ELR (cell line): ENCODE results near the gene PTPMT1.
"Not testable (repeated sequence)": the region's sequence is repeated elsewhere in the genome, so short reads cannot be mapped to it uniquely, and the experiment has no call there.

Experiments
- DNase-seq: peaks from one replicate; pipeline ENCODE4 v3.0.0-alpha.2; 2015; ENCODE audit warnings: low read depth

PTPMT1 gene

DNA sequence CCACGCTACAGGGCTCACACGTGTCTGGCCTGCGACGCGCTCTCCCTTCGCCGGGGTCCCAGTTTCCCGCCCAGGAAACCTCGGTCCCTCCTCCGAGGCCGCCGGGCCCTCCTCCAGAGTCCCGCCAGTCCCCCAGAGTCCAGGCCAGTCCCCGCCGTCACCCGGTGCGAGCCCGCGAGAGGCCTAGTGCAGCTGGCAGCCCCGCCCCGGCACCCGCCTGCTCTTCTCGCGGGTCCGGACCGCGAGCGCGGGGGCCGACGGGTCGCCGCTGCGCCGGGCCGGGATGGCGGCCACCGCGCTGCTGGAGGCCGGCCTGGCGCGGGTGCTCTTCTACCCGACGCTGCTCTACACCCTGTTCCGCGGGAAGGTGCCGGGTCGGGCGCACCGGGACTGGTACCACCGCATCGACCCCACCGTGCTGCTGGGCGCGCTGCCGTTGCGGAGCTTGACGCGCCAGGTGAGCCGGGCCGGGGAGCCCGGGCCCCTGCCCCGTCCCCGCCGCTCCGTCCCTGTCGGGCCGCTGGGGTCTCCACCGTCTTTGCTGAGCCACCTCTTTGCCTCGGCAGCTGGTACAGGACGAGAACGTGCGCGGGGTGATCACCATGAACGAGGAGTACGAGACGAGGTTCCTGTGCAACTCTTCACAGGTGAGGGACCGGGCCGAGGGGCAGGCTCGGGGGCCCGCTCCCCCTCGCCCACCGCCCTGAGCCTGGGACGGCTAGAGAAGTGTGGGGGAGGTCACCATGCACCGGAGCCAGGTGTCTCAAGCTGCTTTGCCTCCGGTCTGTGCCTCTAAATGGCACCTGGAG is at the start of gene PTPMT1:
Gene PTPMT1, plus strand, starts transcription at position 260 of the 809 bp plus-strand sequence. Its CDS starts 24 bp downstream, at position 284.
- peak; percentile 82 for DNase-seq

GRCh38 chr11:47516155-47516554 is 49.2 kb upstream of the PTPMT1 start:
- DNase-seq, result no peak

DNA sequence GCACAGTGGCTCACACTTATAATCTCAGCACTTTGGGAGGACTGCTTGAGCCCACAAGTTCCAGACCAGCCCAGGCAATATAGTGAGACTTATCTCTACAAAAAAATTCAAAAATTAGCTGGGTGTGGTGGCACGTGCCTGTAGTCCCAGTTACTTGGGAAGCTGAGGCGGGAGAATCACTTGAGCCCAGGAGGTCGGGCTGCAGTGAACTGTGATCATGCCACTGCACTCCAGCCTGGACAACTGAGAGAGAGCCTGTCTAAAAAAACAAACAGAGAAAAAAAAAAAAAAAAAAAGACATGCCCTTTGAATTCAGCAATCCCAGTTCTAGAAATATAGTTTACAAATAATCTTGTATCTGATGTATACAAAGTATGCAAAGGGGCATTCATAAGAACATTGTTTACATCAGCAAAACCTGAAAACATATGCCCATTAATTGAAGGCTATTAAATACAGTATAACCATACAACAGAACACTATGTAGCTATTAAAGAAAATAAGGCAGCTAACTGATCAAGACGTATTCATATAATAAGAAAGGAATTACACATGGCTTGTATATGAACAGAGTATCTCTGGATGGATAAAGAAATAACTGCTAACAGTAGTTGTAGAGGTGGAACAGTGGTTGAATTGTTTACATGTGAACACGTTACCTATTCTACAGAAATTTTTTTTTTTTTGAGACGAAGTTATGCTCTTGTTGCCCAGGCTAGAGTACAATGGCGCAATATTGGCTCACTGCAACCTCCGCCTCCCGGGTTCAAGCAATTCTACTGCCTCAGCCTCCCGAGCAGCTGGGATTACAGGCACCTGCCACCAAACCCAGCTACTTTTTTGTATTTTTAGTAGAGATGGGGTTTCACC is 48.2 kb upstream of the PTPMT1 start:
- DNase-seq, result no peak

GRCh38 chr11:47518212-47518964 is 47.0 kb upstream of the PTPMT1 start:
- DNase-seq, result no peak

DNA sequence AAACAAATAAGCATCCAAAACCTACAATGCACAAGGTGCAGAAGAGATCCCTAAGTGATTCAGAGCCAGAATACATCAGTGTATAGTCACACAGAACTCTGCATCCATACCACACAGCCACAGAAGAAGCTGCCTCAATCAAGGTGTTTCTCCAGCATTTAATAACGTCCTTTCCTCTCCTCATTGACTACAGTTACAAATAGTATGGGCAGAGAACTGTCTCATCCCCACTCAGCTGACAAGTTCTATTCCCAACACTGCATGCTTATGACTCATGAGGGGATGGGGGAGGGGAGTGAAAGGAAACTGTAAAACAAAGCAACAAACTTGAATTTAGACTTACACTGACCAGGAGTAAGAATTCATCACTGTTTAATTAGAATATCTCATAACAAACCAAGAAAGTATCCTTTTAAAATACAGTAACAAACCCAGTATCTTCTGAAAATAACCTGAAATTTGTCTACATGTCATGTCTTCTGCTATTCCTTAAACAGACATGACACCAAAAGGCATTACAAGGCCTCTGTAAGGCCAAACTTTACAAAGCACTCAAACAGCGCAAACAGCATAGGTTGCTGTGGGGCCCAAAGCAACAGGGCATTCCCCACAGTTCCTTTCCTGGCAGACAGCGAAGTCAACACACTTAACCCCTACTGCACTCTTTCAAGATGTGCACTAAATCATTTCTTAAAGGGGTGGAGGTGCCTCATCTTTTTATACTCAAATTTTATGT is 41.7 kb upstream of the PTPMT1 start:
- DNase-seq, result peak; percentile 85

GRCh38 chr11:47524291-47524874 is 41.0 kb upstream of the PTPMT1 start:
- peak; percentile 34 for DNase-seq

- DNase-seq, result not testable (repeated sequence)
Observed at GRCh38 chr11:47526032-47526431, 39.4 kb upstream of the PTPMT1 start.

- DNase-seq, result no peak
Observed at GRCh38 chr11:47527186-47527585, 38.2 kb upstream of the PTPMT1 start.

DNA sequence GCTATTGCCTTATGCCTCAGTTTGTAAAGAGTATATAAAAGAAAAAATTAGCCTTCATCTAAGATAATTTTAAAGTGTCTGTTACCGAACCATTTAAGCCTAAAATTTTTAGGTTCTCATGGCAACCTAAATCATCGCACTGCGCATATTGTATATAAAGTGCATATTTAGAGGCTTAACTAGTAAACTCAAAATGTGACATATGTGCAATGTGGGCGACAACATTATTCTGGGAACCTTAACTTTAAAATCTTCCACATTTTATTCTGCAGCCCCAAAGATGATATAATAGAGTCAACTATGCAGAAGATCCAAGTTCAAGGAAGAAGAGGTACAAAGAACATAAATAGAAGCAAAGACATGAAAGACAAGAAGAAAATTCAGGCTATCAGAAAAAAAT is 35.4 kb upstream of the PTPMT1 start:
- DNase-seq, result no peak

DNA sequence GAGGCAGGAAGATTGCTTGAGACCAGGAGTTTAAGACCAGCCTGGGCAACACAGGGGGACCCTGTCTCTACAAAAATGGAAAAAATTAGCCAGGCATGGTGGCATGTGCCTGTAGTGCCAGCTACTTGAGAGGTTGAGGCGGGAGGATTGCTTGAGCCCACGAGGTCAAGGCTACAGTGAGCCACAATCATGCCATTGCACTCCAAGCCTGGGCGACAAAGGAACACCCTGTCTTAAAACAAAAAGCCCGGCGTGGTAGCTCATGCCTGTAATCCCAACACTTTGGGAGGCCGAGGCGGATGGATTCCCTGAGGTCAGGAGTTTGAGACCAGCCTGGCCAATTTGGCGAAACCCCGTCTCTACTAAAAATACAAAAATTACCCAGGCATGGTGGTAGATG is 34.7 kb upstream of the PTPMT1 start:
- DNase-seq, result not testable (repeated sequence)

DNA sequence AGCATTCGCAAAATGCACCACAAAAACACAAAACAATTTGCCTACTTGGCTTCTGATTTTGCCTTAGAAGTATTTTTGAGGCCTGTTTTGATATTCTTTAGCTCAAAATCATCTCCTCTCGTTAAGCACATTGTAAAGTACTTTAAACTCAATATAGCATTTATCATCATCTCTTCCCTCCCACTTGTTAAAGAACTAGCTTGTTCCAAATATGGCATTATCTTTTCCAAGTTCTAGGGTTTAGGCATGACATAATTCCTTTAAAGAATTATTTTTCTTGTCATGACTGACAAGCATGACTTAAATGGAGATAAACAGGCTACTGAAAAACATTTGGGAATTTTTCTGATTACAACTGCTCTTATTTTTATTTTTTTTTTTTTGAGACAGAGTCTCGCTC is 33.7 kb upstream of the PTPMT1 start:
- DNase-seq, result no peak

- no peak for DNase-seq
Observed at GRCh38 chr11:47532597-47533213, 32.7 kb upstream of the PTPMT1 start.

DNA sequence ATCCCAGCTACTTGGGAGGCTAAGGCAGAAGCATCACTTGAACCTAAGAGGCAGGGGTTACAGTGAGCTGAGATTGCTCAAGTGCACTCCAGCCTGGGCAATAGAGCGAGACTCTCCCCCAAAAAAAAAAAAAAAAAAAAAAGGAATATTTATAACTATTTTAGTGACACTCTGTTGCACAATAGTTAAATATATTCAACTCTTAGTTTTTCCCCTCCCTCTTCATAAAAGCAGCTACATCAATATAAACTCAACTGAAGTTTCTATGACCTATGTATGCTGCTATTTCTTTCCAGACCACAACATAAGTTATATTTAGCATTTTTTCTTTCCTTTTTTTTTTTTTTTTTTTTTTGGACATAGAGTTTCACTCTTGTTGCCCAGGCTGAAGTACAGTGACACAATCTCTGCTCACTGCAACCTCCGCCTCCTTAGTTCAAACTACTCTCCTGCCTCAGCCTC is 31.7 kb upstream of the PTPMT1 start:
- peak; percentile 46 for DNase-seq

GRCh38 chr11:47534704-47535251 is 30.6 kb upstream of the PTPMT1 start:
- DNase-seq, result no peak

- no peak for DNase-seq
Observed at GRCh38 chr11:47536915-47537314, 28.5 kb upstream of the PTPMT1 start.

DNA sequence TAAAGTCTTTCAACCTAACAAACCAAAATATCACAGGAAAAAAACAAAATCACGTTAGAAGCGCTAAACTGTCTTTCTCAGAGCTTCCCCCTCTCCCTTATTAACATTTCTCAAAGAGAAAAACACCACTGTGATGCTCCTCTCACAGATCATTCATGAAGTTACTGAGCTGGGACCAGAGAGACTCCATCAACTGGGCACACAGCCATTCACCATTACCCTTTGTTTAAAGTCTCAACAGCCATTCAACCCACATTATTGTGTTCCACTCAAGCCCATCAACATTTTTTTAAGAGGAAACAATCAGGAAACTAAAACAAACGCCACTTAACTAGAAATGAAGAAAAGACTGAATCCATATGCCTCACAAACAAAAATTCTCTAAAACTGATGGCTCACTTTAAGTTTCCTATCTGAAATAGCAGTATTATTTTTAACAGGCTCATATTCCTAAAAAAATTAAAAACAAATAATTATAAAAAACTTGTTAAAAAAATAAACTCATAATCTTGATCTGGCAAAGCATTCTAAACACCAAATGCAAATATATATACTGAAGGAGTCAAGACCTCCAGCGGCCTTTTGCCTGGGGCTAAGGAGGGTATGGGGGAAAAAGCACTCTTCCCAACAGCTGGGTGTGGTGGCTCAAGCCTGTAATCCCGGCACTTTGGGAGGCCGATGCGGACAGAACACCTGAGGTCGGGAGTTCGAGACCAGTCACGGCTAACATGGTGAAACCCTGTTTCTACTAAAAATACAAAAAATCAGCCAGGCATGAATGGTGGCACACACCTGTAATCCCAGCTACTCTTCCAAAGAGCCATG is 26.4 kb upstream of the PTPMT1 start:
- no peak for DNase-seq

DNA sequence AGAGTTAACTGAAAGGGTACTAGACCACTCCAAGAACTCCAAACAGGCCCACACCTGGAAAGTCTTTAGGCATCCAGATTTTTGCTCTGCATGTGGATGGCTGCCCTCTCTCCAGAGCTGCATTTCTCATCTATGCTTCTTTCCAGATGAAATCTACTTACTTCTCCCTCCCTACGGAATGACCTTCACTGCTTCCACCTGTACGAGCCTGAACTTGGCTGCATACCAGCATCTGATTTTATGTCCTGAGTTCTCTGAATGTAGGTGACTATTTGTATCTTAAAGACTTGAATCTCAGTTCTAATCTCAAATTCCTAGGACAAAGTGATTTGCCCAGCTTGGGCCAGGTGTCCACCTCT is 25.7 kb upstream of the PTPMT1 start:
- DNase-seq, result no peak

DNA sequence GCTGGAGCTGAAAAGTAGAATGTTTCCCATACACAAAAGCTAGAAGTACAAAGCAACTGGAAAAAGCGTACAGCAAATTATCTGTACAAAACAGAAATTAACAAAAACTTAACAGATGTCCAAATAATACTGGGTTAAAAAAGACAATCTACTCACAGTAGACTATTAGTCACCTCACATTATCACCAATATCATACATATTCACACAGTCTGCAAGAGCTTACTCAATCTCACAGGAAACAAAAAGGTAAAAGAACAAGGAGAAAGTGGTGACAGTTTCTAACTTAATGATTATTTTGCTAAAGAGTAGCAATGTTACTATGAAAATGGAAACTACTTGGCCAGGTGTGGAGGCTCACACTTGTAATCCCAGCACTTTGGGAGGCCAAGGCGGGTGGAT is 24.3 kb upstream of the PTPMT1 start:
- peak; percentile 33 for DNase-seq

GRCh38 chr11:47545298-47545697 is 20.1 kb upstream of the PTPMT1 start:
- DNase-seq, result no peak

GRCh38 chr11:47546274-47546673 is 19.1 kb upstream of the PTPMT1 start:
- DNase-seq, result not testable (repeated sequence)
